Astrocyte (in vitro differentiated cells and primary cell): ENCODE data around the gene PTPRM.

Source experiments
- EZH2 ChIP-seq: IDR thresholded peaks from 2 replicates; pipeline ENCODE4 v1.6.1; 2012; ENCODE audit warnings: mild to moderate bottlenecking, low read length, inconsistent platforms; ENCODE audit not compliant: insufficient read depth
- TF ChIP-seq, protein P1 (sequence below): IDR thresholded peaks from 2 replicates; pipeline ENCODE4 v1.5.1; 2011; ENCODE audit warnings: low read depth, mild to moderate bottlenecking, inconsistent platforms, low read length, moderate library complexity; ENCODE audit not compliant: insufficient read depth

DNA sequence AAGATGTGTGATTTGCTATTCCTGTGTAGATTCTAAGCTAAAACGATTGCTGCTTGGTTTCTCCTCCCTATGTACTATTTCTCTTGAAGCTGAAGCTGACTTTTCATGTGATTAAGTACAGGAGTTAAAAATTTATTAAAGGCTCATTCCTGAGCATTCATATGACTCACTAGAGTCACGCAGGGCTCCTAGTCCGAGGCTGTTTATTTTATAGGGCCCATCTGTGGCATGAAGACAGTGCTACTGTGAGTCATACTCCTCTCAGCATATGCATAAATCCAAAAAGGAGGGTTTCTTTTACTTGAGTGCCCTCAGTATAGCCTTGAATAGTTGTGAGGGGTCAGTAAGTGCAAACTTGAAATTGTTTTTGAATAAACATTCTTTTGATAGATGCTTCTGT lies 378.8 kb downstream of the PTPRM start:
- TF ChIP-seq, protein P1, sequence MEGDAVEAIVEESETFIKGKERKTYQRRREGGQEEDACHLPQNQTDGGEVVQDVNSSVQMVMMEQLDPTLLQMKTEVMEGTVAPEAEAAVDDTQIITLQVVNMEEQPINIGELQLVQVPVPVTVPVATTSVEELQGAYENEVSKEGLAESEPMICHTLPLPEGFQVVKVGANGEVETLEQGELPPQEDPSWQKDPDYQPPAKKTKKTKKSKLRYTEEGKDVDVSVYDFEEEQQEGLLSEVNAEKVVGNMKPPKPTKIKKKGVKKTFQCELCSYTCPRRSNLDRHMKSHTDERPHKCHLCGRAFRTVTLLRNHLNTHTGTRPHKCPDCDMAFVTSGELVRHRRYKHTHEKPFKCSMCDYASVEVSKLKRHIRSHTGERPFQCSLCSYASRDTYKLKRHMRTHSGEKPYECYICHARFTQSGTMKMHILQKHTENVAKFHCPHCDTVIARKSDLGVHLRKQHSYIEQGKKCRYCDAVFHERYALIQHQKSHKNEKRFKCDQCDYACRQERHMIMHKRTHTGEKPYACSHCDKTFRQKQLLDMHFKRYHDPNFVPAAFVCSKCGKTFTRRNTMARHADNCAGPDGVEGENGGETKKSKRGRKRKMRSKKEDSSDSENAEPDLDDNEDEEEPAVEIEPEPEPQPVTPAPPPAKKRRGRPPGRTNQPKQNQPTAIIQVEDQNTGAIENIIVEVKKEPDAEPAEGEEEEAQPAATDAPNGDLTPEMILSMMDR = no peak
- TF ChIP-seq EZH2 = no peak
